HCT116 (cell line): ENCODE results near the gene FAM180A. TPM values are rescaled to one million over a fixed set of nuclear protein-coding genes. Genes with fewer than 3 reads are reported as not detected.

ENCODE experiments used
- ATAC-seq: fragments of 200-7000 bp; cut with Tn5 transposase; 2 replicates; pipeline ENCODE4 v1.9.1; 2020; ENCODE audit warnings: mild to moderate bottlenecking, moderate library complexity
- BruUV-seq: library from RNA; stranded (reverse); fragments of 400-500 nt; replicated peaks from 2 replicates; lab custom pipeline; 2021; lab: Mats Ljungman, UMichigan
- CTCF ChIA-PET: fragments of 300-600 bp; sonication (Branson Sonifier 250); formaldehyde crosslinking; loops from one replicate; lab custom pipeline; 2021; ENCODE audit warnings: antibody characterized with exemption; lab: Charles Lee
- POLR2A ChIA-PET: fragments of 300-600, 350-600 bp; sonication (Branson Sonifier 250); formaldehyde crosslinking; loops from one replicate; lab custom pipeline; 2021; ENCODE audit warnings: antibody characterized with exemption; lab: Charles Lee
- RAD21 ChIA-PET, 2 experiments: fragments of 300-600 bp; sonication (Branson Sonifier 250); formaldehyde crosslinking; loops; one replicate each; lab custom pipeline; 2023; ENCODE audit warnings: low total read pairs in 2 of 2; ENCODE audit not compliant: uncharacterized antibody in 2 of 2, unreplicated experiment in 2 of 2, low non-redundant PET in 1 of 2; lab: Charles Lee
- DNase-seq: peaks from one replicate; pipeline ENCODE4 v3.0.0-alpha.2; 2010; ENCODE audit warnings: low read depth, low spot score
- H2AFZ ChIP-seq: fragments of 200-600 bp; shearing (Covaris generic), sonication (generic); 2 replicates; pipeline ENCODE4 v1.6.1; 2017; ENCODE audit warnings: low read depth, mixed run types, mixed read lengths, antibody characterized with exemption, low read length; ENCODE audit not compliant: poor library complexity, severe bottlenecking
- H3K27ac ChIP-seq: 2 replicates; pipeline ENCODE4 v1.5.1; 2012; ENCODE audit warnings: low read depth, low read length
- H3K27me3 ChIP-seq: fragments of 200-600 bp; sonication (generic); 2 replicates; pipeline ENCODE4 v1.6.1; 2016; ENCODE audit warnings: mixed run types, low read length, mixed read lengths; ENCODE audit not compliant: insufficient read depth
- H3K36me3 ChIP-seq, 2 experiments: fragments of 200-500 bp in 1 of 2; fragments of 200-600 bp in 1 of 2; sonication (Bioruptor generic) in 1 of 2; sonication (generic) in 1 of 2; 2 replicates each; pipeline versions ENCODE4 v1.5.1 to v1.6.1; 2014 to 2016; ENCODE audit warnings: low read length in 2 of 2, inconsistent platforms in 1 of 2, mixed read lengths in 1 of 2, mixed run types in 1 of 2; ENCODE audit not compliant: insufficient read depth in 2 of 2, control insufficient read depth in 1 of 2
- H3K4me1 ChIP-seq, 2 experiments: fragments of 200-600 bp in 1 of 2; sonication (generic) in 1 of 2; 2 replicates each; pipeline versions ENCODE4 v1.5.1 to v1.6.1; 2012 to 2017; ENCODE audit warnings: low read length in 2 of 2, inconsistent platforms in 1 of 2, mild to moderate bottlenecking in 1 of 2, mixed read lengths in 1 of 2, mixed run types in 1 of 2, moderate library complexity in 1 of 2; ENCODE audit not compliant: insufficient read depth in 2 of 2, control insufficient read depth in 1 of 2
- H3K4me2 ChIP-seq: fragments of 200-600 bp; sonication (generic); 2 replicates; pipeline ENCODE4 v1.6.1; 2017; ENCODE audit warnings: mixed run types, low read length, mixed read lengths
- H3K4me3 ChIP-seq, 2 experiments: fragments of 200-600 bp in 1 of 2; sonication (generic) in 1 of 2; replicated peaks in 1 of 2; 2 replicates each; pipeline ENCODE4 v1.5.1; 2011 to 2016; ENCODE audit warnings: low read length in 2 of 2, control low read depth in 1 of 2, low read depth in 1 of 2, mild to moderate bottlenecking in 1 of 2, mixed read lengths in 1 of 2, mixed run types in 1 of 2
- H3K79me2 ChIP-seq: fragments of 200-600 bp; sonication (generic); 2 replicates; pipeline ENCODE4 v1.6.1; 2017; ENCODE audit warnings: mild to moderate bottlenecking, mixed run types, low read length, moderate library complexity, mixed read lengths; ENCODE audit not compliant: insufficient read depth
- H3K9ac ChIP-seq: fragments of 200-600 bp; sonication (generic); 2 replicates; pipeline ENCODE4 v1.6.1; 2016; ENCODE audit warnings: low read length, mixed read lengths
- H3K9me2 ChIP-seq: fragments of 200-600 bp; sonication (generic), shearing (Covaris generic); 2 replicates; pipeline ENCODE4 v1.6.1; 2017; ENCODE audit warnings: mixed run types, mild to moderate bottlenecking, moderate library complexity; ENCODE audit not compliant: insufficient read depth
- H3K9me3 ChIP-seq, 2 experiments: fragments of 200-500 bp in 1 of 2; fragments of 200-600 bp in 1 of 2; sonication (Bioruptor generic) in 1 of 2; sonication (generic) in 1 of 2; 2 replicates each; pipeline ENCODE4 v1.6.1; 2014 to 2017; ENCODE audit warnings: low read length in 2 of 2, mixed read lengths in 2 of 2, inconsistent platforms in 1 of 2, low read depth in 1 of 2, mild to moderate bottlenecking in 1 of 2, mixed run types in 1 of 2, moderate library complexity in 1 of 2; ENCODE audit not compliant: control insufficient read depth in 1 of 2, insufficient read depth in 1 of 2
- H4K20me1 ChIP-seq: fragments of 200-600 bp; sonication (generic), shearing (Covaris generic); 2 replicates; pipeline ENCODE4 v1.6.1; 2017; ENCODE audit warnings: mixed run types, mild to moderate bottlenecking, moderate library complexity; ENCODE audit not compliant: insufficient read depth
- CEBPB ChIP-seq: IDR thresholded peaks from 2 replicates; pipeline ENCODE4 v1.6.1; 2012; ENCODE audit warnings: low read depth
- EGR1 ChIP-seq: IDR thresholded peaks from 2 replicates; pipeline ENCODE4 v1.6.1; 2012; ENCODE audit warnings: low read depth
- POLR2A ChIP-seq: IDR thresholded peaks from 2 replicates; pipeline ENCODE4 v1.7.0; 2011; ENCODE audit warnings: borderline replicate concordance; ENCODE audit not compliant: insufficient read depth, insufficient read length; ENCODE audit errors: extremely low read depth
- REST ChIP-seq: IDR thresholded peaks from 2 replicates; pipeline ENCODE4 v1.6.1; 2012; ENCODE audit warnings: low read depth
- SRF ChIP-seq: IDR thresholded peaks from 2 replicates; pipeline ENCODE4 v1.6.1; 2012; ENCODE audit warnings: low read depth
- intact Hi-C: fragments of 100-400 bp; cut with micrococcal nuclease; formaldehyde crosslinking; loops from 2 replicates; pipeline ENCODE4 v1.10.0; 2022
- total RNA-seq: library from RNA; stranded (reverse); gene quantifications from one replicate; pipeline ENCODE4 v1.2.1, GENCODE V29; 2021; ENCODE audit not compliant: unreplicated experiment

The FAM180A gene
- total RNA-seq, 1 experiment from 2014 or later, result 0.59 TPM

- RAD21 ChIA-PET, result interaction anchor here in 1 of 2 experiments (0.6 kb wide), 1 partner anchor 63 kb away, joined by 3 read pairs; no protein-coding TSS in a partner anchor
- H3K27ac ChIP-seq, result no peak overlapping the region
- no peaks in the 10 kb centered on the region for H3K27me3 ChIP-seq
- no peak overlapping the region for H2AFZ ChIP-seq
- no peak for TF ChIP-seq SRF
- no peak for TF ChIP-seq CEBPB
- TF ChIP-seq EGR1, result no peak
- no peak for TF ChIP-seq POLR2A
- no peak for TF ChIP-seq REST
- TF ChIP-seq, all 23 proteins: peak for 0
- Histone ChIP-seq H3K9ac (no peak overlapping the region), H3K36me3 (no peaks in the 10 kb centered on the region), H3K79me2 (no peaks in the 10 kb centered on the region), H3K9me3 (no peaks in the 10 kb centered on the region), H4K20me1 (no peaks in the 10 kb centered on the region), H3K9me2 (no peaks in the 10 kb centered on the region), H3K4me1 (no peaks in the 10 kb centered on the region; a peak in 1 of 4 replicates), H3K4me2 (no peak overlapping the region), H3K4me3 (no peak overlapping the region)
- no TSS peak for BruUV-seq
- intact Hi-C loops, result no loop called here
- CTCF ChIA-PET, result no interaction called here
- no peak for DNase-seq
- no peak for ATAC-seq
- POLR2A ChIA-PET, result interaction anchor here (1.4 kb wide), 1 partner anchor 10 kb away, joined by 4 read pairs; no protein-coding TSS in a partner anchor
Observed at GRCh38 chr7:135734343-135734689, 14.3 kb downstream of the FAM180A start.
